IMR-90 (cell line): Measurements from ENCODE around the gene FBXW7. TPM values are rescaled to one million over a fixed set of nuclear protein-coding genes. Genes with fewer than 3 reads are reported as not detected.

Experiments used
- ATAC-seq: fragments of 200-7000 bp; cut with Tn5 transposase; 2 replicates; pipeline ENCODE4 v1.9.1; 2020; ENCODE audit warnings: low read depth, mild to moderate bottlenecking, moderate library complexity
- BruUV-seq: library from RNA; stranded (reverse); fragments of 400-500 nt; replicated peaks from 2 replicates; lab custom pipeline; 2021; lab: Mats Ljungman, UMichigan
- CTCF ChIA-PET: fragments of 300-600 bp; formaldehyde crosslinking; extraction: SDS; loops from one replicate; lab custom pipeline; 2021; ENCODE audit warnings: antibody characterized with exemption; lab: Yijun Ruan, JAX
- POLR2A ChIA-PET: fragments of 300-600 bp; sonication (Branson Sonifier 250); formaldehyde crosslinking; loops from one replicate; lab custom pipeline; 2022; ENCODE audit warnings: antibody characterized with exemption; ENCODE audit not compliant: unreplicated experiment; lab: Charles Lee
- DNase-seq: peaks from one replicate; pipeline ENCODE4 v3.0.0; 2013
- H2AFZ ChIP-seq: replicated peaks from 2 replicates; pipeline ENCODE3; 2013; ENCODE audit warnings: low read length, mild to moderate bottlenecking; ENCODE audit not compliant: poor library complexity
- H2AK5ac ChIP-seq: 2 replicates; pipeline ENCODE4 v1.6.1; 2013; ENCODE audit warnings: low read depth, low read length, inconsistent platforms
- H2AK9ac ChIP-seq: replicated peaks from 2 replicates; pipeline ENCODE3; 2013; ENCODE audit warnings: mild to moderate bottlenecking, low read depth, low read length, moderate library complexity; ENCODE audit not compliant: poor library complexity
- H2BK120ac ChIP-seq: 2 replicates; pipeline ENCODE4 v1.6.1; 2013; ENCODE audit warnings: low read depth, low read length, inconsistent platforms
- H2BK15ac ChIP-seq: 3 replicates; pipeline ENCODE4 v1.6.1; 2013; ENCODE audit warnings: low read depth, low read length, inconsistent platforms
- H2BK20ac ChIP-seq: 2 replicates; pipeline ENCODE4 v1.6.1; 2013; ENCODE audit warnings: low read depth, mild to moderate bottlenecking, inconsistent platforms, low read length, moderate library complexity
- H2BK5ac ChIP-seq: 2 replicates; pipeline ENCODE4 v1.6.1; 2013; ENCODE audit warnings: mild to moderate bottlenecking, low read depth, low read length, inconsistent platforms; ENCODE audit not compliant: poor library complexity, severe bottlenecking
- H3K14ac ChIP-seq: replicated peaks from 2 replicates; pipeline ENCODE4 v1.6.1; 2013; ENCODE audit warnings: low read depth, low read length, inconsistent platforms
- H3K18ac ChIP-seq: 2 replicates; pipeline ENCODE4 v1.6.1; 2013; ENCODE audit warnings: low read depth, low read length, control low read depth
- H3K23ac ChIP-seq: 2 replicates; pipeline ENCODE4 v1.6.1; 2013; ENCODE audit warnings: low read depth, low read length, inconsistent platforms
- H3K27ac ChIP-seq: 2 replicates; pipeline ENCODE4 v1.5.1; 2013; ENCODE audit warnings: mild to moderate bottlenecking, control low read depth, low read length; ENCODE audit not compliant: insufficient read depth
- H3K27me3 ChIP-seq: 2 replicates; pipeline ENCODE4 v1.6.1; 2013; ENCODE audit warnings: low read length; ENCODE audit not compliant: control insufficient read depth, insufficient read depth
- H3K36me3 ChIP-seq: 2 replicates; pipeline ENCODE4 v1.6.1; 2013; ENCODE audit warnings: low read length, mixed read lengths; ENCODE audit not compliant: control insufficient read depth, insufficient read depth
- H3K4ac ChIP-seq: 2 replicates; pipeline ENCODE4 v1.6.1; 2013; ENCODE audit warnings: low read depth, low read length, inconsistent platforms
- H3K4me1 ChIP-seq: 2 replicates; pipeline ENCODE4 v1.6.1; 2013; ENCODE audit warnings: low read length, mixed read lengths; ENCODE audit not compliant: control insufficient read depth, insufficient read depth
- H3K4me2 ChIP-seq: 2 replicates; pipeline ENCODE4 v1.6.1; 2013; ENCODE audit warnings: low read depth, mild to moderate bottlenecking, control low read depth, low read length, moderate library complexity
- H3K4me3 ChIP-seq: 2 replicates; pipeline ENCODE4 v1.5.1; 2013; ENCODE audit warnings: low read depth, mild to moderate bottlenecking, control low read depth, low read length, moderate library complexity; ENCODE audit not compliant: insufficient read depth
- H3K56ac ChIP-seq: 2 replicates; pipeline ENCODE4 v1.6.1; 2013; ENCODE audit warnings: low read length, inconsistent platforms; ENCODE audit not compliant: insufficient read depth; ENCODE audit errors: extremely low read depth
- H3K79me1 ChIP-seq, 2 experiments: 2 replicates each; pipeline ENCODE4 v1.6.1; 2013; ENCODE audit warnings: low read length in 2 of 2, inconsistent platforms in 1 of 2, low read depth in 1 of 2
- H3K9ac ChIP-seq: 2 replicates; pipeline ENCODE4 v1.6.1; 2013; ENCODE audit warnings: low read depth, low read length, control low read depth
- H3K9me1 ChIP-seq: 2 replicates; pipeline ENCODE4 v1.6.1; 2013; ENCODE audit warnings: low read length, inconsistent platforms; ENCODE audit not compliant: insufficient read depth
- H3K9me3 ChIP-seq: 2 replicates; pipeline ENCODE4 v1.6.1; 2013; ENCODE audit warnings: low read length; ENCODE audit not compliant: control insufficient read depth, insufficient read depth
- H4K20me1 ChIP-seq: 2 replicates; pipeline ENCODE4 v1.6.1; 2013; ENCODE audit warnings: low read length, inconsistent platforms; ENCODE audit not compliant: insufficient read depth
- H4K5ac ChIP-seq: 2 replicates; pipeline ENCODE4 v1.6.1; 2013; ENCODE audit warnings: mild to moderate bottlenecking, low read depth, low read length, control low read depth
- H4K8ac ChIP-seq, 2 experiments: 2 replicates each; pipeline ENCODE4 v1.6.1; 2013; ENCODE audit warnings: low read depth in 2 of 2, low read length in 2 of 2, control low read depth in 1 of 2, inconsistent platforms in 1 of 2
- H4K91ac ChIP-seq: 2 replicates; pipeline ENCODE4 v1.6.1; 2013; ENCODE audit warnings: low read depth, low read length, inconsistent platforms; ENCODE audit not compliant: insufficient read depth
- CEBPB ChIP-seq: IDR thresholded peaks from 2 replicates; pipeline ENCODE4 v1.6.1; 2012; ENCODE audit warnings: low read depth, low read length, improper control_type of control experiment
- MAFK ChIP-seq: IDR thresholded peaks from 2 replicates; pipeline ENCODE4 v1.6.1; 2012; ENCODE audit warnings: low read depth, low read length, improper control_type of control experiment
- WGBS, 2 experiments: methylation state at CpG; one replicate each; pipeline versions ENCODE4 v1.1.5 to v1.1.7; 2013; ENCODE audit warnings: missing lambda C conversion rate in 2 of 2; ENCODE audit not compliant: insufficient read length in 1 of 2; ENCODE audit errors: extremely low coverage in 2 of 2; 5-methylcytosine and 5-hydroxymethylcytosine counted together
- dilution Hi-C: fragments of 300-500 bp; cut with HindIII; formaldehyde crosslinking; loops from one replicate; pipeline ENCODE4 v1.14.3; 2018; ENCODE audit warnings: low sequenced_read_pairs; ENCODE audit not compliant: unreplicated experiment
- in situ Hi-C: fragments of 300-500 bp; cut with MboI; formaldehyde crosslinking; loops from 3 replicates; pipeline ENCODE4 v1.14.3; 2019; ENCODE audit warnings: low sequenced_read_pairs, inconsistent platforms, mixed read lengths
- intact Hi-C: fragments of 100-400 bp; cut with micrococcal nuclease; formaldehyde crosslinking; loops from 2 replicates; pipeline ENCODE4 v1.10.0; 2022
- polyA plus RNA-seq, 3 experiments: library from polyadenylated mRNA; depleted of rRNA; stranded (reverse); fragments of >200 nt; gene quantifications; 2 replicates each; pipeline ENCODE4 v1.2.3, GENCODE V29; 2012; ENCODE audit warnings: low replicate concordance in 1 of 3
- total RNA-seq: library from RNA; depleted of rRNA; stranded (reverse); fragments of >200 nt; gene quantifications from 2 replicates; pipeline ENCODE4 v1.2.3, GENCODE V29; 2012

The FBXW7 gene
- total and polyA plus RNA-seq, 2 of the 4 experiments (the other 2 are of a cell fraction) = 7.2 to 27.4 TPM

DNA sequence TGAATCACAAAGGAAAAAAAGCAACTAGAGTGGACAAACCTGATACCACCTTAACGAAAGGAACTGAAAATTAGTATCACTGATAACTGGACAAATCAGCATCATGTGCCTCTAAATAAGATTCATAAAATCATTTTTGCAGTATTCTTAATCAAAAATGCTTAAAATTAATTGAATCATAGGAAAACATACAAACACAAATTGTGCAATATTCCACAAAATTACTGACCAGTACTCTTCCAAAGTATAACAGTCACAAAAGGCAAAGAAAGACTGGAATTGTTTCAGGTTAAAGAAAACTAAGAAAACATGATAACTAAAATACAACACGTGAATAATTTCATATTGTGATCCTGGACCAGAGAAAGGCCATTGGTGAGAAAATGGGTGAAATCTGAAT is 27.1 kb downstream of the FBXW7 start:
- dilution Hi-C loops = no loop called here

More for the DNA sequence above, 27.1 kb downstream of the FBXW7 start:
- Histone ChIP-seq H2BK15ac (no peak overlapping the region), H3K36me3 (no peaks in the 10 kb centered on the region), H3K4me2 (no peak overlapping the region), H2AK5ac (no peak overlapping the region), H2BK5ac (no peak overlapping the region), H3K56ac (no peak overlapping the region), H3K4me3 (no peak overlapping the region), H2AK9ac (no peak overlapping the region), H3K14ac (no peak overlapping the region), H3K9me1 (peaks cover 4% of the 10 kb centered on the region; the same call in 1 of the 2 replicates), H3K27me3 (no peaks in the 10 kb centered on the region), H4K8ac (no peak overlapping the region), H3K27ac (no peak overlapping the region), H4K5ac (no peak overlapping the region), H3K79me1 (peaks cover 18 to 41% of the 10 kb centered on the region in 2 experiments), H3K4me1 (peaks cover 3% of the 10 kb centered on the region; the same call in 1 of the 2 replicates), H4K91ac (no peak overlapping the region), H2BK120ac (no peak overlapping the region), H2BK20ac (no peak overlapping the region), H4K20me1 (peaks cover 12% of the 10 kb centered on the region), H3K23ac (no peak overlapping the region), H3K18ac (no peak overlapping the region), H3K9ac (no peak overlapping the region), H2AFZ (no peak overlapping the region), H3K9me3 (no peaks in the 10 kb centered on the region), H3K4ac (no peak overlapping the region)
- ATAC-seq = no peak
- ChIA-PET POLR2A (no interaction called here), CTCF (no interaction called here)
- no TSS peak for BruUV-seq
- TF ChIP-seq MAFK = no peak
- peak; percentile 47; the same call in 1 of the 2 replicates for TF ChIP-seq CEBPB
- no CpG with 5 or more reads among the region's 2 CpGs for WGBS, 2 experiments
- DNase-seq = no peak
- in situ Hi-C loops = loop anchor here (10.0 kb wide), 1 partner anchor 226 kb away; no protein-coding TSS in a partner anchor
- intact Hi-C loops = no loop called here
